ENCODE results near the gene FLNC.

- TF ChIP-seq CTCF (IDR thresholded peaks at IDR 0.05) = no peak
- no peak for TF ChIP-seq EZH2 (IDR thresholded peaks at IDR 0.05)
Observed at GRCh38 chr7:128791972-128792327, 38.3 kb upstream of the FLNC start.
